ENCODE measurements around the gene SNAPC5.
"Not testable (repeated sequence)": the region's sequence is repeated elsewhere in the genome, so short reads cannot be mapped to it uniquely, and the experiment has no call there.

The SNAPC5 gene

GRCh38 chr15:66503780-66504562 lies 6.4 kb upstream of the SNAPC5 start:
- TF ChIP-seq CTCF (IDR thresholded peaks at IDR 0.05; ENCODE audit: low read depth, low read length) = no peak
- in situ Hi-C loops (cut with HindIII; ENCODE audit: low sequenced_read_pairs) = no loop called here
- H3K4me3 ChIP-seq (ENCODE audit: low read depth, low read length) = peak overlapping the region; percentile 100
- no peak for DNase-seq (ENCODE audit: low read depth, low spot score)

- H3K4me3 ChIP-seq (ENCODE audit: low read depth, low read length) = peak overlapping the region; percentile 100
- DNase-seq (ENCODE audit: low read depth, low spot score); in situ Hi-C loops (cut with HindIII; ENCODE audit: low sequenced_read_pairs): not testable (repeated sequence)
These were observed 5.6 kb upstream of the SNAPC5 start for GRCh38 chr15:66503041-66503648.

GRCh38 chr15:66502491-66502890 lies 4.9 kb upstream of the SNAPC5 start:
- peak overlapping the region; percentile 100 for H3K4me3 ChIP-seq (ENCODE audit: low read depth, low read length)
- TF ChIP-seq CTCF (IDR thresholded peaks at IDR 0.05; ENCODE audit: low read depth, low read length) = no peak
- in situ Hi-C loops (cut with HindIII; ENCODE audit: low sequenced_read_pairs) = no loop called here
- DNase-seq (ENCODE audit: low read depth, low spot score) = no peak

- DNase-seq (ENCODE audit: low read depth, low spot score); H3K4me3 ChIP-seq (ENCODE audit: low read depth, low read length); in situ Hi-C loops (cut with HindIII; ENCODE audit: low sequenced_read_pairs): not testable (repeated sequence)
These were observed 2.8 kb upstream of the SNAPC5 start for GRCh38 chr15:66500346-66500745.

GRCh38 chr15:66498501-66499386 lies 1.2 kb upstream of the SNAPC5 start:
- in situ Hi-C loops (cut with HindIII; ENCODE audit: low sequenced_read_pairs) = no loop called here
- peak; percentile 23 for TF ChIP-seq CTCF (IDR thresholded peaks at IDR 0.05; ENCODE audit: low read depth, low read length)
- DNase-seq (ENCODE audit: low read depth, low spot score) = peak; percentile 42
- H3K4me3 ChIP-seq (ENCODE audit: low read depth, low read length) = no peak overlapping the region

GRCh38 chr15:66496951-66497501 lies 536 bp downstream of the SNAPC5 start:
- DNase-seq (ENCODE audit: low read depth, low spot score) = no peak

More at GRCh38 chr15:66496951-66497501, 536 bp downstream of the SNAPC5 start:
- no peak for TF ChIP-seq CTCF (IDR thresholded peaks at IDR 0.05; ENCODE audit: low read depth, low read length)
- peak overlapping the region; percentile 94 for H3K4me3 ChIP-seq (ENCODE audit: low read depth, low read length)
- in situ Hi-C loops (cut with HindIII; ENCODE audit: low sequenced_read_pairs) = no loop called here

Data from astrocyte of the spinal cord (primary cell).